CD8-positive, alpha-beta memory T cell (primary cell): ENCODE results near the gene CACNB3. TPM values are rescaled to one million over a fixed set of nuclear protein-coding genes. Genes with fewer than 3 reads are reported as not detected.

ENCODE experiments used
- CTCF ChIA-PET: fragments of 350-600 bp; sonication (Branson Sonifier 250); formaldehyde crosslinking; loops from one replicate; lab custom pipeline; 2021; ENCODE audit warnings: antibody characterized with exemption; lab: Charles Lee
- POLR2A ChIA-PET: fragments of 350-600 bp; sonication (Branson Sonifier 250); formaldehyde crosslinking; loops from one replicate; lab custom pipeline; 2021; ENCODE audit warnings: antibody characterized with exemption; lab: Charles Lee
- DNase-seq, 5 donors: peaks; one replicate each; pipeline versions ENCODE4 v3.0.0 to v3.0.0-alpha.2; 2020 to 2022; ENCODE audit warnings: mixed read lengths in 1 of 5
- H3K27ac ChIP-seq: one replicate; pipeline ENCODE4 v1.7.0; 2013; ENCODE audit warnings: low read depth, mild to moderate bottlenecking, low read length, moderate library complexity
- H3K27me3 ChIP-seq: 2 replicates; pipeline ENCODE4 v1.7.0; 2013; ENCODE audit warnings: low read length, mild to moderate bottlenecking; ENCODE audit not compliant: insufficient read depth, poor library complexity, severe bottlenecking
- H3K36me3 ChIP-seq: 2 replicates; pipeline ENCODE4 v1.7.0; 2013; ENCODE audit warnings: mild to moderate bottlenecking, low read length, moderate library complexity; ENCODE audit not compliant: insufficient read depth
- H3K4me1 ChIP-seq: 2 replicates; pipeline ENCODE4 v1.7.0; 2013; ENCODE audit warnings: mild to moderate bottlenecking, low read length, moderate library complexity; ENCODE audit not compliant: insufficient read depth
- H3K4me3 ChIP-seq: 2 replicates; pipeline ENCODE4 v1.7.0; 2013; ENCODE audit warnings: mild to moderate bottlenecking, low read length
- H3K9me3 ChIP-seq: 2 replicates; pipeline ENCODE4 v1.7.0; 2013; ENCODE audit warnings: mild to moderate bottlenecking, low read length
- H3K27ac Mint-ChIP-seq, 8 donors: one replicate each; pipeline ENCODE4 v1.8.0; 2020 to 2021; ENCODE audit warnings: mixed read lengths in 8 of 8, mild to moderate bottlenecking in 6 of 8, inconsistent platforms in 3 of 8, moderate library complexity in 3 of 8
- H3K27me3 Mint-ChIP-seq, 2 donors: one replicate each; pipeline ENCODE4 v1.8.0; 2020 to 2021; ENCODE audit warnings: mixed read lengths in 2 of 2, mild to moderate bottlenecking in 1 of 2, moderate library complexity in 1 of 2
- H3K36me3 Mint-ChIP-seq, 3 donors: one replicate each; pipeline ENCODE4 v1.8.0; 2020 to 2021; ENCODE audit warnings: mixed read lengths in 3 of 3, inconsistent platforms in 1 of 3, mild to moderate bottlenecking in 1 of 3
- H3K4me1 Mint-ChIP-seq, 3 donors: one replicate each; pipeline ENCODE4 v1.8.0; 2020 to 2021; ENCODE audit warnings: mixed read lengths in 3 of 3, inconsistent platforms in 1 of 3, mild to moderate bottlenecking in 1 of 3
- H3K4me3 Mint-ChIP-seq, 7 donors: one replicate each; pipeline ENCODE4 v1.8.0; 2020 to 2021; ENCODE audit warnings: mixed read lengths in 7 of 7, mild to moderate bottlenecking in 6 of 7, moderate library complexity in 4 of 7, inconsistent platforms in 2 of 7
- H3K9me3 Mint-ChIP-seq, 5 donors: one replicate each; pipeline ENCODE4 v1.8.0; 2020 to 2022; ENCODE audit warnings: mixed read lengths in 5 of 5, mild to moderate bottlenecking in 3 of 5, moderate library complexity in 2 of 5, inconsistent platforms in 1 of 5
- polyA plus RNA-seq: library from polyadenylated mRNA; unstranded; fragments of 300-500 nt; fragmentation: Illumina TruSeq; gene quantifications from one replicate; pipeline ENCODE4 v1.2.3, GENCODE V29; 2021
- total RNA-seq, 2 experiments: library from RNA; stranded (reverse); gene quantifications; one replicate each; pipeline ENCODE4 v1.2.3, GENCODE V29; 2021

Gene CACNB3
- 1 to 10 TPM; 6.3 to 6.6 TPM for total RNA-seq
- 3.2 TPM for polyA plus RNA-seq

DNA sequence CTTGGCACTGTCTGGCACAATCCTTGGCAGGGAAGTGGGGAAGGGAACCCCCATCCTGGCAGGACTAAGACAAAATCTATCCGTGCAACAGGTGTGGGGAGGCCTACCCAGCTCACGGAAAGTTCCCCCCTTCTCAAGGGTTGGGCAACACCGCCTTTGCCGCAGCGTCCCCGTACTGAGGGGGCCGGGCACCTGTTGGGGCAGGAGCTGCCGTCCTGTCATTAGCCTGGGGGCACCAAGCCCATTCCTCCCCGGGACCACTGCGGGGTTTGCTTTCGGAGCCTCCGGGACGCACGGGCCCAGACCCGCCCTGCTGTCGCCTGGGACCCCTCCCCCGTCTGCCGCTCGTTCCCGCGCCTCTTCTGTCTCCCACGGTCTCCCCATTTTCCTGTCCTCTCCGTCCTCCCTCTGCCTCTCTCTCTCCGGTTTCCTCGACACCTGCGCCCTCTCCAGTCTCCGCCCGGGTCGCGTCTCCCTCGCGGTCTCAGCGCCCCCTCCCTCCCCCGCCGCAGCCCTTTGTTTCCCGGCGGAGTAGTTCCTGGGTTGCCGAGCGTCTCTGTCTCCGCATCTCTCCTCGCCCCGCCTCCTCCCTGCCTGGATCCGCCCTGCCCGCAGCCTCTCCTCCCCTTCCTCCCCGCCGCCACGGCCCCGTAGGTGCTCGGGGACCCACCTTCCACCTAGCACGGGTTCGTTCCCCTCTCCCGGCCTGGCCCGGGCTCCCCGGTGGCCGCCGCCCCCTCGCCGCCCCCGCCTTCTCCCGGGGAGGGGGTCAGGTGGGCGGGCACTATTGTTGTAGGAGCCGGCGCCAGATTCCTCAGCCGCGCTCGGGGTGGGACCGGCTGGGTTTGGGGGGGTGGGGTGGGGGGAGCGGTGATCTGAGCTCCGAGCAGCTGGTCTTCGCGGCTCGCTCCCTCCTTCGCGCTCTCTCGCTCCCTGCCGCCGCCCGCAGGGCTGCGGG, at the start of gene CACNB3:
Gene CACNB3, plus strand, starts transcription at position 624 of the 958 bp plus-strand sequence. CDS start 434 bp downstream, outside the sequence.
- ChIA-PET POLR2A (no interaction called here), CTCF (interaction anchor here (1.1 kb wide), 1 partner anchor 34 kb away, joined by 5 read pairs; the partner anchor contains the start of gene DDX23)
- peaks cover 30 to 47% (median 39%) of the 10 kb centered on the region in 3 donors for H3K4me1 Mint-ChIP-seq
- peaks cover 0 to 6% of the 10 kb centered on the region in 2 donors for H3K27me3 Mint-ChIP-seq
- H3K4me3 Mint-ChIP-seq = peak within 1 kb of the TSS; percentile 92 to 98 (median 94)
- Histone ChIP-seq H3K4me3 (peak within 1 kb of the TSS; percentile 74), H3K9me3 (no peaks in the 10 kb centered on the region), H3K4me1 (peaks cover 26% of the 10 kb centered on the region), H3K27ac (peak within 1 kb of the TSS; percentile 0), H3K27me3 (no peaks in the 10 kb centered on the region), H3K36me3 (no peaks in the 10 kb centered on the region)
- peak within 1 kb of the TSS; percentile 53 to 93 (median 85) for H3K27ac Mint-ChIP-seq
- H3K36me3 Mint-ChIP-seq = peaks cover 0 to 2% (median 0%) of the 10 kb centered on the region in 3 donors
- H3K9me3 Mint-ChIP-seq = no peaks in the 10 kb centered on the region
- peak; percentile 75 to 85 (median 76) for DNase-seq

DNA sequence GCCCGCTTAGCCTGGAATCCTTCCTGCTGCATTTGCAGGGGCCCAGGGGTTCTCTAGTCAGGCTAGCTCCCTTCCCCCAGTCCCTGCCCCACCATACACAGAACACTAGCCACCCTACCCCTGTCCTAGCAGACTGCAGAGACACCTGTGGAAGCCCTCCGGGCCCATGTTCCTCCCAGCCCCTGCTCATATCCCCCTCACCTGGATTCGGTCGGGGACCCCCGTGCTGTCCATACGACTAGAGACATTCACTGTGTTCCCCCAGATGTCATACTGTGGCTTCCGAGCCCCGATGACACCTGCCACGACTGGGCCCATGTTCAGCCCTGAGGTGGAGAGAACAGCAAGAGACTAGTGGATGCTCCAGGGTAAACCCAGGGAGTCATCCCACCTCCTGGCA, 49.6 kb upstream of the CACNB3 start:
- no peaks in the 10 kb centered on the region for H3K36me3 Mint-ChIP-seq
- H3K9me3 ChIP-seq = no peaks in the 10 kb centered on the region
- no peaks in the 10 kb centered on the region for H3K9me3 Mint-ChIP-seq
- H3K36me3 ChIP-seq = no peaks in the 10 kb centered on the region
- H3K4me3 Mint-ChIP-seq = no peak overlapping the region
- H3K27me3 ChIP-seq = no peaks in the 10 kb centered on the region
- CTCF ChIA-PET = no interaction called here
- no peak overlapping the region for H3K27ac Mint-ChIP-seq
- H3K4me1 ChIP-seq = no peaks in the 10 kb centered on the region
- H3K4me1 Mint-ChIP-seq = peaks cover 11 to 13% (median 11%) of the 10 kb centered on the region in 3 donors
- no peak for DNase-seq
- peaks cover 7 to 10% of the 10 kb centered on the region in 2 donors for H3K27me3 Mint-ChIP-seq
- POLR2A ChIA-PET = no interaction called here
- H3K27ac ChIP-seq = no peak overlapping the region
- no peak overlapping the region for H3K4me3 ChIP-seq

DNA sequence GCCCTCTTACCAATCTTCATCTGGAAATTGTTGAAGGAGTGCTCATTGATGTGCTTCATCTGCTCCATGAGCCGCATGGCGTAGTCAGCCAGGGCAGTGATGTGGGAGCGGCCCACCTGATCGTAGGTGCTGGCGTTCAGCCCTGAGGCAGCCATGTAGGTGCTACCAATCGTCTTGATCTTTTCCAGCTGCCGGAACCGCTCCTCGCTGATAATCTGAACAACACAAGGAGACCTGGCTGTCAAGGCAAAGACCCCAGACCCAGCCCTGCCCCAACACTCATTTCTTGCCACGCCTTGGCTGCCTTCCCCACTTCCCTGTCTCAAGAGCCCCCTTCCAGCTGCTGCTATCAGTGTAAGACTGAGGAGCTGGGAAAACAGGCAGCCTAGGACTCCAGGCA, 47.5 kb upstream of the CACNB3 start:
- CTCF ChIA-PET = no interaction called here
- Mint-ChIP-seq H3K27me3 (peaks cover 5 to 6% of the 10 kb centered on the region in 2 donors), H3K4me3 (no peak overlapping the region), H3K4me1 (peaks cover 3 to 7% (median 7%) of the 10 kb centered on the region in 3 donors), H3K9me3 (no peaks in the 10 kb centered on the region), H3K27ac (no peak overlapping the region), H3K36me3 (no peaks in the 10 kb centered on the region)
- no peak overlapping the region for H3K4me3 ChIP-seq
- H3K9me3 ChIP-seq = no peaks in the 10 kb centered on the region
- DNase-seq = no peak
- H3K4me1 ChIP-seq = no peaks in the 10 kb centered on the region
- H3K36me3 ChIP-seq = no peaks in the 10 kb centered on the region
- POLR2A ChIA-PET = no interaction called here
- H3K27ac ChIP-seq = no peak overlapping the region
- no peaks in the 10 kb centered on the region for H3K27me3 ChIP-seq

DNA sequence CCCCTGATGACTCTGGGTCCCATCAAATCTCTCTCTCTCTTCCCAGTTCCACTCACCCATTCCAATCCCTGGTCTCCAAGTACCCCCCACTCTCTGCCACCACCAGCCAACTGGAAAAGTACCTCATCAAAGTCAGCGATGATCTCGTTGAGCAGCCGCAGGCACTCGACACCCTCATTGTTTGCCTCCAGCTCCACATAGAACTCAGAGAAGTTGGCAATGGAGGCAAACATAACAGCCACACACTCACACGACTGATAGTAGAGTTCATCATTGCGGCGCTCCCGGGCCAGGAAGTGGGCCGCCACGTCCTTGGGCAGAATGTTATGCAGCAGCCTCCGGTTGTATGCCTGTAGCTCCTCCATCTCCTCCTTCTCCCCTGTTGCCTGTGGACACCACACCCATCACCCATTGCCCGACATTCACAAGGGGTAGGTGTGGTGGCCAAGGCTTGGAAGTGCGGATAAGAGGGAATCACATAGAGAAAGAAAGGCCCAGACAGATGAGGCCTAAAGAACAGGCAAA, 46.6 kb upstream of the CACNB3 start:
- Mint-ChIP-seq H3K4me3 (no peak overlapping the region), H3K9me3 (no peaks in the 10 kb centered on the region), H3K27ac (no peak overlapping the region), H3K4me1 (no peaks in the 10 kb centered on the region), H3K27me3 (peaks cover 5 to 6% of the 10 kb centered on the region in 2 donors), H3K36me3 (no peaks in the 10 kb centered on the region)
- DNase-seq = no peak
- Histone ChIP-seq H3K36me3 (no peaks in the 10 kb centered on the region), H3K27ac (no peak overlapping the region), H3K27me3 (no peaks in the 10 kb centered on the region), H3K4me3 (no peak overlapping the region), H3K9me3 (no peaks in the 10 kb centered on the region), H3K4me1 (no peaks in the 10 kb centered on the region)
- CTCF ChIA-PET = no interaction called here
- POLR2A ChIA-PET = no interaction called here

DNA sequence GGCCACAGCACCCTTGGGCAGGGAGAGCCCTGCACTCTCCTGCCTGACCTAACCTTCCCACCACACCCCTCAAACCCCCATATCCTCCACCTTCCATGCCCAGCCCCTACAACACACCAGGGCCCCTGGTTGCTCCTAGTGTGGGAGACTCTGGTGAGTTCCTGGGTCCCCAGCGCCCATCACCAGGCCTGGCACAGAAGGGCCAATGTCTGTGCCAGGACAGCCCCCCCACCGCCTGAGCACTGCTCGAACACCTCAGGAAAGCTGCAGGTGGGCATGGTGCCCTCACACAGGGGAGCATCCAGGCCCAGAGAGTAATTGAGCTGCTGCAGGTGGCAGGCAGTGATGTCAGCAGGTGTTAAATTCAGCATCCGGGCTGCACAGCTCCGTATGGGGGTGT, 44.6 kb upstream of the CACNB3 start:
- Mint-ChIP-seq H3K4me1 (no peaks in the 10 kb centered on the region), H3K27ac (no peak overlapping the region), H3K4me3 (no peak overlapping the region), H3K9me3 (no peaks in the 10 kb centered on the region), H3K27me3 (peaks cover 3 to 5% of the 10 kb centered on the region in 2 donors), H3K36me3 (no peaks in the 10 kb centered on the region)
- H3K4me3 ChIP-seq = no peak overlapping the region
- H3K27ac ChIP-seq = no peak overlapping the region
- DNase-seq = no peak
- no peaks in the 10 kb centered on the region for H3K27me3 ChIP-seq
- H3K4me1 ChIP-seq = no peaks in the 10 kb centered on the region
- CTCF ChIA-PET = interaction anchor here (0.5 to 0.6 kb wide), 2 partner anchors 20 to 231 kb away, joined by 3 read pairs; no protein-coding TSS in a partner anchor
- no peaks in the 10 kb centered on the region for H3K36me3 ChIP-seq
- POLR2A ChIA-PET = no interaction called here
- no peaks in the 10 kb centered on the region for H3K9me3 ChIP-seq

DNA sequence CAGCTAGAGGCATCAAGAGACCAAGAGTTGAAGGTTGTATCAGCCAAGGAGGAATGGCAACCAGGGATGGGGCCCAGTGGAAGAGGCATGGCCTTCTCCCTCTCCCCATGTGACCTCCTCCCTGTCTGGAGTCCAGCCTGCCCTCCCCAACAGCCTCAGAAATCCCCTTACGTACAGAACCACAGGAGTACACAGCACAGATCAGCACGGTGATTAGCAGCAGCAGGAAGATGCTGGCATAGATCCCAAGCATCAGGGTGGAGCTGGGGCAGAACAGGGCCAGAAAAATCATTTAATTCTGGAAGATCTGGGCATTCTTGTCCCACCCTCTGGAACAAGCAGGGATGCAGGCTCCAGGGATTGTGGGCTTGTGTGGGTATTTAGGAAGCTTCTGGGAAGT, 43.8 kb upstream of the CACNB3 start:
- H3K4me1 Mint-ChIP-seq = no peaks in the 10 kb centered on the region
- no peak overlapping the region for H3K4me3 Mint-ChIP-seq
- ChIA-PET POLR2A (no interaction called here), CTCF (interaction anchor here (0.6 kb wide), 1 partner anchor 231 kb away, joined by 3 read pairs; no protein-coding TSS in a partner anchor)
- no peaks in the 10 kb centered on the region for H3K9me3 Mint-ChIP-seq
- no peak overlapping the region for H3K27ac Mint-ChIP-seq
- Histone ChIP-seq H3K27me3 (no peaks in the 10 kb centered on the region), H3K4me1 (no peaks in the 10 kb centered on the region), H3K4me3 (no peak overlapping the region), H3K27ac (no peak overlapping the region), H3K36me3 (no peaks in the 10 kb centered on the region), H3K9me3 (no peaks in the 10 kb centered on the region)
- H3K27me3 Mint-ChIP-seq = peaks cover 3 to 5% of the 10 kb centered on the region in 2 donors
- H3K36me3 Mint-ChIP-seq = no peaks in the 10 kb centered on the region
- no peak for DNase-seq

DNA sequence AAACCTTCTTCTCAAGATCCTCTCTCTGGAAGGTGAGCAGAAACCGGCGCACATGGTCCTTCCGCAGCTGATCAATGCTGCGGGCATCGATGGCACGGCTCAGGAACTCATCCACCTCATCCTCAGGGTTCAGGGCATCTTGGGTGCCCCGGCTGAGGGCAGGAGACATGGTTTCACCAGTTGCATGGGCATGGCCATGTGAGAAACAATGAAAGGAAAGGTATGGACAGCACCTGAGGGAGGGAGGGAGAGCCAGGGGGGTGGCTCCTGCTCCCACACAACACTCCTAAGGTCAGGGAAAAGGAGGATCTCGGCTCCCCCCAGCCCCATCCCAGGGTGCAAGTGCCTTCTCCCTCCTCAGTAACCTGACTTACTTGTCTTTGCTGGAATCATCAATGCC, 43.0 kb upstream of the CACNB3 start:
- Mint-ChIP-seq H3K27me3 (peaks cover 3 to 5% of the 10 kb centered on the region in 2 donors), H3K4me3 (no peak overlapping the region), H3K9me3 (no peaks in the 10 kb centered on the region), H3K4me1 (no peaks in the 10 kb centered on the region), H3K36me3 (no peaks in the 10 kb centered on the region), H3K27ac (no peak overlapping the region)
- Histone ChIP-seq H3K4me3 (no peak overlapping the region), H3K4me1 (no peaks in the 10 kb centered on the region), H3K27me3 (no peaks in the 10 kb centered on the region), H3K36me3 (no peaks in the 10 kb centered on the region), H3K27ac (no peak overlapping the region), H3K9me3 (no peaks in the 10 kb centered on the region)
- CTCF ChIA-PET = no interaction called here
- POLR2A ChIA-PET = no interaction called here
- DNase-seq = no peak
